Calu3 (cell line): ENCODE results near the gene SLC25A21. TPM values are rescaled to one million over a fixed set of nuclear protein-coding genes. Genes with fewer than 3 reads are reported as not detected.

Experiments used
- BruUV-seq: library from RNA; stranded (reverse); fragments of 400-500 nt; replicated peaks from 2 replicates; lab custom pipeline; 2021; lab: Mats Ljungman, UMichigan
- CTCF ChIA-PET: fragments of 300-600 bp; sonication (Branson Sonifier 250); formaldehyde crosslinking; loops from one replicate; lab custom pipeline; 2022; ENCODE audit warnings: antibody characterized with exemption; lab: Charles Lee
- DNase-seq: peaks from one replicate; pipeline ENCODE4 v3.0.0; 2022
- H3K27ac Mint-ChIP-seq: one replicate; pipeline ENCODE4 v1.8.0; 2022; ENCODE audit warnings: mixed read lengths; ENCODE audit not compliant: unreplicated experiment
- H3K27me3 Mint-ChIP-seq: one replicate; pipeline ENCODE4 v1.8.0; 2022; ENCODE audit warnings: mixed read lengths; ENCODE audit not compliant: unreplicated experiment
- H3K36me3 Mint-ChIP-seq: one replicate; pipeline ENCODE4 v1.8.0; 2022; ENCODE audit warnings: mild to moderate bottlenecking, moderate library complexity, mixed read lengths; ENCODE audit not compliant: insufficient read depth, unreplicated experiment
- H3K4me1 Mint-ChIP-seq: one replicate; pipeline ENCODE4 v1.8.0; 2022; ENCODE audit warnings: mild to moderate bottlenecking, low read depth, mixed read lengths; ENCODE audit not compliant: unreplicated experiment
- H3K4me3 Mint-ChIP-seq: one replicate; pipeline ENCODE4 v1.8.0; 2022; ENCODE audit warnings: mild to moderate bottlenecking, low read depth, moderate library complexity, mixed read lengths; ENCODE audit not compliant: unreplicated experiment
- H3K9me3 Mint-ChIP-seq: one replicate; pipeline ENCODE4 v1.8.0; 2022; ENCODE audit warnings: low read depth, mixed read lengths; ENCODE audit not compliant: unreplicated experiment
- CTCF ChIP-seq: fragments of 200-600 bp; IDR thresholded peaks from one replicate; pipeline ENCODE4 v1.8.0; 2022; ENCODE audit warnings: antibody characterized with exemption; ENCODE audit not compliant: unreplicated experiment
- intact Hi-C: fragments of 100-400 bp; cut with micrococcal nuclease; formaldehyde crosslinking; loops from one replicate; pipeline ENCODE4 v1.10.0; 2022; ENCODE audit not compliant: unreplicated experiment
- total RNA-seq: library from RNA; stranded (reverse); gene quantifications from 2 replicates; pipeline ENCODE4 v1.2.3, GENCODE V29; 2022

The SLC25A21 gene
- total RNA-seq, 1 experiment from 2014 or later = 1.4 TPM

GRCh38 chr14:36756226-36756625, 416.2 kb downstream of the SLC25A21 start:
- Mint-ChIP-seq H3K4me1 (peaks cover 8% of the 10 kb centered on the region), H3K27ac (no peak overlapping the region), H3K36me3 (no peaks in the 10 kb centered on the region), H3K9me3 (peaks cover 6% of the 10 kb centered on the region), H3K27me3 (no peaks in the 10 kb centered on the region), H3K4me3 (no peak overlapping the region)
- no TSS peak for BruUV-seq
- no peak for TF ChIP-seq CTCF
- CTCF ChIA-PET = no interaction called here
- DNase-seq = no peak
- intact Hi-C loops = loop anchor here (10.0 kb wide), 1 partner anchor 359 kb away; no protein-coding TSS in a partner anchor

- peaks cover 6% of the 10 kb centered on the region for H3K9me3 Mint-ChIP-seq
- BruUV-seq = no TSS peak
- no peak overlapping the region for H3K4me3 Mint-ChIP-seq
- no peak for TF ChIP-seq CTCF
- no peak overlapping the region for H3K27ac Mint-ChIP-seq
- no peaks in the 10 kb centered on the region for H3K27me3 Mint-ChIP-seq
- H3K4me1 Mint-ChIP-seq = peaks cover 8% of the 10 kb centered on the region
- intact Hi-C loops = loop anchor here (10.0 kb wide), 1 partner anchor 359 kb away; no protein-coding TSS in a partner anchor
- H3K36me3 Mint-ChIP-seq = no peaks in the 10 kb centered on the region
- CTCF ChIA-PET = no interaction called here
- no peak for DNase-seq
These were observed 416.6 kb downstream of the SLC25A21 start for GRCh38 chr14:36755756-36756155.

DNA sequence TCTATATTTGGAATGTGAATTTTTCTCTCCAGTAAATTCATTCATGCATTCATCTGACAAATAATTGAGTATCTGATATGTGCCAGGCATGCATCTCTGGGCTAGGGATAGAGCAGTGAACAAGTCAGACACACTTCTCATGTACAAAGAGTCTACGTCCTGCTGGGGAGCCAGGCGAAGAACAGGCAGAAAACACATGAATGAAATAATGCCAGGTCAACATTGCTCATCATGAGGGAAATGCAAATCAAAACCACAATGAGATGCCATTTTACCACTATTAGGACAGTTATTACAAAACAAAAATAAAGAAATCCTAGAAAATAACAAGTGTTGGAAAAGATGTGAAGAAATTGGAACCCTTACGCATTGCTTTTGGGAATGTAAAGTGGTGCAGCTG, 420.5 kb downstream of the SLC25A21 start:
- intact Hi-C loops = loop anchor here (5.0 to 10.0 kb wide), 2 partner anchors 90 to 363 kb away; partner anchors contain the start of gene PAX9
- BruUV-seq = no TSS peak
- no peak for TF ChIP-seq CTCF
- no peaks in the 10 kb centered on the region for H3K36me3 Mint-ChIP-seq
- CTCF ChIA-PET = interaction anchor here (1.4 kb wide), 1 partner anchor 391 kb away, joined by 4 read pairs; no protein-coding TSS in a partner anchor
- peaks cover 6% of the 10 kb centered on the region for H3K9me3 Mint-ChIP-seq
- H3K4me3 Mint-ChIP-seq = no peak overlapping the region
- no peaks in the 10 kb centered on the region for H3K27me3 Mint-ChIP-seq
- H3K4me1 Mint-ChIP-seq = peaks cover 17% of the 10 kb centered on the region
- no peak for DNase-seq
- no peak overlapping the region for H3K27ac Mint-ChIP-seq

GRCh38 chr14:36751106-36751505, 421.3 kb downstream of the SLC25A21 start:
- CTCF ChIA-PET = interaction anchor here (0.6 to 1.4 kb wide), 3 partner anchors 13 to 392 kb away, joined by 3 to 4 read pairs (median 3); no protein-coding TSS in a partner anchor
- H3K9me3 Mint-ChIP-seq = peaks cover 6% of the 10 kb centered on the region
- no peaks in the 10 kb centered on the region for H3K36me3 Mint-ChIP-seq
- intact Hi-C loops = loop anchor here (5.0 to 10.0 kb wide), 2 partner anchors 89 to 364 kb away; partner anchors contain the start of gene PAX9
- H3K27ac Mint-ChIP-seq = no peak overlapping the region
- peak; percentile 52 for DNase-seq
- no TSS peak for BruUV-seq
- no peaks in the 10 kb centered on the region for H3K27me3 Mint-ChIP-seq
- no peak overlapping the region for H3K4me3 Mint-ChIP-seq
- H3K4me1 Mint-ChIP-seq = peaks cover 17% of the 10 kb centered on the region
- TF ChIP-seq CTCF = no peak
